Vagina (tissue), 2 donors: Measurements from ENCODE around the gene DNM3.

Experiments
- POLR2A ChIP-seq, 2 donors: fragments of 450-650 bp; IDR thresholded peaks; one replicate each; pipeline ENCODE4 v1.6.1; 2017; ENCODE audit warnings: antibody characterized with exemption in 2 of 2, mild to moderate bottlenecking in 2 of 2, moderate library complexity in 2 of 2
- POLR2AphosphoS5 ChIP-seq, 2 donors: sonication (generic); formaldehyde crosslinking; IDR thresholded peaks; one replicate each; pipeline ENCODE4 v1.9.0; 2017; ENCODE audit warnings: antibody characterized with exemption in 2 of 2, mild to moderate bottlenecking in 2 of 2, low read depth in 1 of 2; ENCODE audit not compliant: insufficient read depth in 1 of 2
- TF ChIP-seq, protein P1 (sequence below), 3 experiments: fragments of 450-650 bp in 2 of 3; fragments of 200-600 bp in 1 of 3; sonication (generic) in 1 of 3; IDR thresholded peaks; one replicate each; pipeline ENCODE4 v1.5.1; 2017 to 2019; ENCODE audit warnings: antibody characterized with exemption in 3 of 3, mild to moderate bottlenecking in 2 of 3, moderate library complexity in 2 of 3

DNA sequence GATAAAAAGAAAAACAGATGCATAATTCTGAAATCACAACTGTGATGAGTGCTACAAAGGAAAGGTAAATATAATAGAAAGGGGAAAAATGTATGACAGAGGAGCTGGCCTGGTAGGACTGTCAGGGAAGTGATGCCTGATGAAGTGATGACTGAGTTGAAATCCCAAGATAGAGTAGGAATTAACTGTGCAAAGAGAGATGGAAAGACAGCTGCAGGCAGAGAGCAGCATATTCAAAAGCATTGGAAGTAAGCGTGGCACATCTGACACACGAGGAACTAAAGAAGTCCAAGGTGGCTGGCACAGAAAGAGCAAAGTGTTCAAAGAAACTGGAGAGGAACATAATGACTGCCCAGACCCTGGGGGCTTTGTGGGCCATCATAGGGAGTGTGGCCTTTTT, 457.6 kb downstream of the DNM3 start:
- TF ChIP-seq, protein P1, sequence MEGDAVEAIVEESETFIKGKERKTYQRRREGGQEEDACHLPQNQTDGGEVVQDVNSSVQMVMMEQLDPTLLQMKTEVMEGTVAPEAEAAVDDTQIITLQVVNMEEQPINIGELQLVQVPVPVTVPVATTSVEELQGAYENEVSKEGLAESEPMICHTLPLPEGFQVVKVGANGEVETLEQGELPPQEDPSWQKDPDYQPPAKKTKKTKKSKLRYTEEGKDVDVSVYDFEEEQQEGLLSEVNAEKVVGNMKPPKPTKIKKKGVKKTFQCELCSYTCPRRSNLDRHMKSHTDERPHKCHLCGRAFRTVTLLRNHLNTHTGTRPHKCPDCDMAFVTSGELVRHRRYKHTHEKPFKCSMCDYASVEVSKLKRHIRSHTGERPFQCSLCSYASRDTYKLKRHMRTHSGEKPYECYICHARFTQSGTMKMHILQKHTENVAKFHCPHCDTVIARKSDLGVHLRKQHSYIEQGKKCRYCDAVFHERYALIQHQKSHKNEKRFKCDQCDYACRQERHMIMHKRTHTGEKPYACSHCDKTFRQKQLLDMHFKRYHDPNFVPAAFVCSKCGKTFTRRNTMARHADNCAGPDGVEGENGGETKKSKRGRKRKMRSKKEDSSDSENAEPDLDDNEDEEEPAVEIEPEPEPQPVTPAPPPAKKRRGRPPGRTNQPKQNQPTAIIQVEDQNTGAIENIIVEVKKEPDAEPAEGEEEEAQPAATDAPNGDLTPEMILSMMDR (IDR thresholded peaks at IDR 0.05) = no peak
- TF ChIP-seq POLR2A (IDR thresholded peaks at IDR 0.05) (no peak), POLR2AphosphoS5 (IDR thresholded peaks at IDR 0.05; ENCODE audit: insufficient read depth in 1 of 2, low read depth in 1 of 2) (no peak)
